H1 (cell line): Measurements from ENCODE around the gene PCDHGB6. TPM values are rescaled to one million over a fixed set of nuclear protein-coding genes. Genes with fewer than 3 reads are reported as not detected.
A peak's percentile ranks its signal among the peaks of the same experiment; 100 is the strongest.

Experiments
- ATF3 ChIP-seq: IDR thresholded peaks from 2 replicates; pipeline ENCODE4 v1.6.1; 2011; ENCODE audit warnings: low read depth, mild to moderate bottlenecking, low read length; ENCODE audit not compliant: insufficient read depth
- HDAC2 ChIP-seq, 2 experiments: fragments of 300-600 bp in 1 of 2; sonication (generic) in 1 of 2; IDR thresholded peaks; 2 replicates each; pipeline ENCODE4 v1.6.1; 2011 to 2012; ENCODE audit warnings: low read depth in 2 of 2, low read length in 2 of 2, mild to moderate bottlenecking in 2 of 2, moderate library complexity in 2 of 2, borderline replicate concordance in 1 of 2, inconsistent platforms in 1 of 2
- JUND ChIP-seq: IDR thresholded peaks from 2 replicates; pipeline ENCODE4 v1.6.1; 2011; ENCODE audit warnings: mild to moderate bottlenecking, improper control_type of control experiment, low read length
- MAX ChIP-seq: IDR thresholded peaks from 2 replicates; pipeline ENCODE4 v1.6.1; 2012; ENCODE audit warnings: inconsistent platforms
- PHF8 ChIP-seq: fragments of 200-600 bp; sonication (generic); conservative IDR thresholded peaks from 2 replicates; pipeline ENCODE4 v1.7.1; 2012; ENCODE audit warnings: low read depth, mild to moderate bottlenecking, inconsistent platforms, low read length, moderate library complexity
- RAD21 ChIP-seq, 2 experiments: IDR thresholded peaks in 1 of 2; conservative IDR thresholded peaks in 1 of 2; 2 replicates each; pipeline ENCODE4 v1.6.1; 2011; ENCODE audit warnings: low read depth in 2 of 2, low read length in 2 of 2, improper control_type of control experiment in 1 of 2, inconsistent platforms in 1 of 2, mild to moderate bottlenecking in 1 of 2, moderate library complexity in 1 of 2
- SP4 ChIP-seq: IDR thresholded peaks from 2 replicates; pipeline ENCODE4 v1.6.1; 2012; ENCODE audit warnings: low read length, inconsistent platforms
- TAF7 ChIP-seq: optimal IDR thresholded peaks from 2 replicates; pipeline ENCODE3; 2011; ENCODE audit warnings: low read depth, mild to moderate bottlenecking, inconsistent platforms, low read length, moderate library complexity, borderline replicate concordance
- TEAD4 ChIP-seq: IDR thresholded peaks from 2 replicates; pipeline ENCODE4 v1.6.1; 2012; ENCODE audit warnings: low read depth, low read length, inconsistent platforms, mixed read lengths
- polyA plus RNA-seq, 7 experiments: library from polyadenylated mRNA; depleted of rRNA in 3 of 7; stranded (reverse) in 5 of 7; unstranded in 2 of 7; fragments of >200 nt in 5 of 7; fragments of 200-250 nt in 2 of 7; gene quantifications; 1 replicate in 5 of 7; 2 replicates in 1 of 7; 4 replicates in 1 of 7; pipeline versions ENCODE4 v1.2.1 to v1.2.3, GENCODE V29; 2011 to 2013; ENCODE audit warnings: missing spikeins in 2 of 7, mixed read lengths in 2 of 7
- total RNA-seq: library from RNA; stranded (reverse); fragmentation: NEBNext Ultra II Directional; extraction: Animal tissue kit (Norgen Biotek cat#: 25700); gene quantifications from 2 replicates; pipeline ENCODE4 v1.2.1, GENCODE V29; 2021
- TF ChIP-seq, protein P1 (sequence below), 3 experiments: IDR thresholded peaks; 1 replicate in 2 of 3; 2 replicates in 1 of 3; pipeline versions ENCODE4 v1.5.1 to v1.6.1; 2011; ENCODE audit warnings: low read length in 3 of 3, mild to moderate bottlenecking in 3 of 3, inconsistent platforms in 2 of 3, low read depth in 1 of 3, moderate library complexity in 1 of 3; ENCODE audit not compliant: insufficient read depth in 1 of 3; ENCODE audit errors: control extremely low read depth in 1 of 3

The PCDHGB6 gene
- total and polyA plus RNA-seq, 2 of the 8 experiments (the other 6 are each of a cell fraction or from before 2014, with no cell fraction given): 3.4 to 4.1 TPM

- 0 out of 2 replicates have a peak, but pooled peaks have one; percentile 2 for TF ChIP-seq ATF3
- peak; percentile 77 to 86 for TF ChIP-seq RAD21 (IDR thresholded peaks at IDR 0.05 in 1 of 2, conservative IDR thresholded peaks at IDR 0.05 in 1 of 2; ENCODE audit: low read depth in 2 of 2, low read length in 2 of 2)
- 0 out of 2 replicates have a peak, but pooled peaks have one; percentile 3 for TF ChIP-seq JUND
- 0 out of 2 replicates have a peak, but pooled peaks have one; percentile 49 for TF ChIP-seq SP4
- TF ChIP-seq TEAD4: 0 out of 2 replicates have a peak, but pooled peaks have one; percentile 8
- TF ChIP-seq HDAC2 (IDR thresholded peaks at IDR 0.05; ENCODE audit: borderline replicate concordance in 1 of 2, low read depth in 2 of 2, low read length in 2 of 2): 0 out of 4 replicates have a peak, but pooled peaks of 1 of the 2 experiments have one; percentile 68
- peak; percentile 18; the same call in 1 of the 2 replicates for TF ChIP-seq MAX
- TF ChIP-seq PHF8: peak; percentile 40; the same call in 1 of the 2 replicates
- TF ChIP-seq TAF7: peak; percentile 23
- TF ChIP-seq, protein P1, sequence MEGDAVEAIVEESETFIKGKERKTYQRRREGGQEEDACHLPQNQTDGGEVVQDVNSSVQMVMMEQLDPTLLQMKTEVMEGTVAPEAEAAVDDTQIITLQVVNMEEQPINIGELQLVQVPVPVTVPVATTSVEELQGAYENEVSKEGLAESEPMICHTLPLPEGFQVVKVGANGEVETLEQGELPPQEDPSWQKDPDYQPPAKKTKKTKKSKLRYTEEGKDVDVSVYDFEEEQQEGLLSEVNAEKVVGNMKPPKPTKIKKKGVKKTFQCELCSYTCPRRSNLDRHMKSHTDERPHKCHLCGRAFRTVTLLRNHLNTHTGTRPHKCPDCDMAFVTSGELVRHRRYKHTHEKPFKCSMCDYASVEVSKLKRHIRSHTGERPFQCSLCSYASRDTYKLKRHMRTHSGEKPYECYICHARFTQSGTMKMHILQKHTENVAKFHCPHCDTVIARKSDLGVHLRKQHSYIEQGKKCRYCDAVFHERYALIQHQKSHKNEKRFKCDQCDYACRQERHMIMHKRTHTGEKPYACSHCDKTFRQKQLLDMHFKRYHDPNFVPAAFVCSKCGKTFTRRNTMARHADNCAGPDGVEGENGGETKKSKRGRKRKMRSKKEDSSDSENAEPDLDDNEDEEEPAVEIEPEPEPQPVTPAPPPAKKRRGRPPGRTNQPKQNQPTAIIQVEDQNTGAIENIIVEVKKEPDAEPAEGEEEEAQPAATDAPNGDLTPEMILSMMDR (IDR thresholded peaks at IDR 0.05; ENCODE audit: control extremely low read depth in 1 of 3, insufficient read depth in 1 of 3, low read depth in 1 of 3, low read length in 3 of 3): peak; percentile 72 to 91 (median 78)
These were observed at the start of gene PCDHGB6 (continued) for GRCh38 chr5:141407790-141408505.
